H9 (cell line): ENCODE data around the gene PCDH9. TPM values are rescaled to one million over a fixed set of nuclear protein-coding genes. Genes with fewer than 3 reads are reported as not detected.

Experiments used
- DNase-seq: peaks from one replicate; pipeline ENCODE4 v3.0.0-alpha.2; 2017
- H2AFZ ChIP-seq: one replicate; pipeline ENCODE4 v1.6.1; 2013; ENCODE audit warnings: mild to moderate bottlenecking, low read length, control low read depth, moderate library complexity
- H2AK5ac ChIP-seq: 2 replicates; pipeline ENCODE4 v1.6.1; 2013; ENCODE audit warnings: low read length, control low read depth, mixed read lengths; ENCODE audit not compliant: insufficient read length
- H2BK120ac ChIP-seq: one replicate; pipeline ENCODE4 v1.6.1; 2013; ENCODE audit warnings: low read depth, mild to moderate bottlenecking, low read length, control low read depth, inconsistent platforms; ENCODE audit not compliant: poor library complexity, severe bottlenecking
- H2BK12ac ChIP-seq: 2 replicates; pipeline ENCODE4 v1.6.1; 2013; ENCODE audit warnings: low read length, control low read depth, mixed read lengths, low read depth; ENCODE audit not compliant: insufficient read length
- H2BK15ac ChIP-seq: 2 replicates; pipeline ENCODE4 v1.6.1; 2013; ENCODE audit warnings: low read depth, low read length, control low read depth
- H2BK20ac ChIP-seq: one replicate; pipeline ENCODE4 v1.6.1; 2013; ENCODE audit warnings: low read depth, mild to moderate bottlenecking, low read length, control low read depth, inconsistent platforms; ENCODE audit not compliant: poor library complexity, severe bottlenecking
- H2BK5ac ChIP-seq: 2 replicates; pipeline ENCODE4 v1.6.1; 2013; ENCODE audit warnings: low read length, control low read depth, mixed read lengths; ENCODE audit not compliant: insufficient read length
- H3K14ac ChIP-seq: 2 replicates; pipeline ENCODE4 v1.6.1; 2013; ENCODE audit warnings: low read length, control low read depth; ENCODE audit not compliant: insufficient read depth
- H3K18ac ChIP-seq: 2 replicates; pipeline ENCODE4 v1.6.1; 2013; ENCODE audit warnings: low read depth, mild to moderate bottlenecking, mixed read lengths, low read length, control low read depth; ENCODE audit not compliant: insufficient read length
- H3K23ac ChIP-seq: 2 replicates; pipeline ENCODE4 v1.6.1; 2013; ENCODE audit warnings: low read length, control low read depth, mixed read lengths, low read depth; ENCODE audit not compliant: insufficient read length
- H3K23me2 ChIP-seq: 2 replicates; pipeline ENCODE4 v1.6.1; 2013; ENCODE audit warnings: low read depth, mild to moderate bottlenecking, mixed read lengths, low read length, control low read depth; ENCODE audit not compliant: insufficient read length, poor library complexity, severe bottlenecking
- H3K27ac ChIP-seq: 2 replicates; pipeline ENCODE4 v1.5.1; 2013; ENCODE audit warnings: low read length, control low read depth, mixed read lengths, low read depth; ENCODE audit not compliant: insufficient read length
- H3K27me3 ChIP-seq: 2 replicates; pipeline ENCODE4 v1.6.1; 2013; ENCODE audit warnings: low read length, control low read depth, inconsistent platforms; ENCODE audit not compliant: insufficient read depth
- H3K4ac ChIP-seq: 2 replicates; pipeline ENCODE4 v1.6.1; 2013; ENCODE audit warnings: low read depth, mild to moderate bottlenecking, control low read depth, inconsistent platforms, low read length, moderate library complexity
- H3K4me1 ChIP-seq: 2 replicates; pipeline ENCODE4 v1.6.1; 2013; ENCODE audit warnings: low read length, control low read depth, inconsistent platforms; ENCODE audit not compliant: insufficient read depth
- H3K4me2 ChIP-seq: 2 replicates; pipeline ENCODE4 v1.6.1; 2013; ENCODE audit warnings: low read length, control low read depth, mixed read lengths; ENCODE audit not compliant: insufficient read length, insufficient read depth
- H3K56ac ChIP-seq: 2 replicates; pipeline ENCODE4 v1.6.1; 2013; ENCODE audit warnings: low read depth, mild to moderate bottlenecking, mixed read lengths, low read length, control low read depth; ENCODE audit not compliant: insufficient read length
- H3K79me1 ChIP-seq: 2 replicates; pipeline ENCODE4 v1.6.1; 2013; ENCODE audit warnings: low read depth, mild to moderate bottlenecking, moderate library complexity, low read length, control low read depth, inconsistent platforms; ENCODE audit not compliant: insufficient read depth, poor library complexity, severe bottlenecking
- H3K79me2 ChIP-seq: 2 replicates; pipeline ENCODE4 v1.6.1; 2013; ENCODE audit warnings: low read length, control low read depth, inconsistent platforms; ENCODE audit not compliant: insufficient read depth
- H3K9ac ChIP-seq: 2 replicates; pipeline ENCODE4 v1.6.1; 2013; ENCODE audit warnings: low read length, control low read depth, mixed read lengths; ENCODE audit not compliant: insufficient read length; ENCODE audit errors: extremely low read depth
- H3K9me3 ChIP-seq: one replicate; pipeline ENCODE4 v1.6.1; 2013; ENCODE audit warnings: low read depth, low read length, inconsistent platforms; ENCODE audit not compliant: control insufficient read depth
- H3T11ph ChIP-seq: one replicate; pipeline ENCODE4 v1.6.1; 2013; ENCODE audit warnings: mild to moderate bottlenecking, low read length, control low read depth, inconsistent platforms
- H4K20me1 ChIP-seq: one replicate; pipeline ENCODE4 v1.6.1; 2013; ENCODE audit not compliant: control insufficient read depth, insufficient read length, insufficient read depth
- H4K5ac ChIP-seq: 2 replicates; pipeline ENCODE4 v1.6.1; 2013; ENCODE audit warnings: low read depth, mild to moderate bottlenecking, mixed read lengths, low read length, control low read depth; ENCODE audit not compliant: insufficient read length
- H4K8ac ChIP-seq: replicated peaks from 2 replicates; pipeline ENCODE4 v1.6.1; 2013; ENCODE audit warnings: low read length, control low read depth, mixed read lengths, low read depth; ENCODE audit not compliant: insufficient read length
- H4K91ac ChIP-seq: 2 replicates; pipeline ENCODE4 v1.6.1; 2013; ENCODE audit warnings: low read depth, mild to moderate bottlenecking, moderate library complexity, mixed read lengths, low read length, control low read depth; ENCODE audit not compliant: insufficient read length
- H3K27ac Mint-ChIP-seq, 3 experiments: 2 replicates in 2 of 3; 3 replicates in 1 of 3; pipeline ENCODE4 v1.8.0; 2020 to 2021; ENCODE audit warnings: mixed read lengths in 3 of 3, mild to moderate bottlenecking in 1 of 3, moderate library complexity in 1 of 3
- H3K27me3 Mint-ChIP-seq: 2 replicates; pipeline ENCODE4 v1.8.0; 2021; ENCODE audit warnings: low read depth, mild to moderate bottlenecking, moderate library complexity, mixed read lengths
- H3K36me3 Mint-ChIP-seq, 3 experiments: 2 replicates in 2 of 3; 3 replicates in 1 of 3; pipeline ENCODE4 v1.8.0; 2020 to 2021; ENCODE audit warnings: low read depth in 3 of 3, mixed read lengths in 3 of 3; ENCODE audit not compliant: insufficient read depth in 1 of 3
- H3K4me1 Mint-ChIP-seq, 2 experiments: 2 replicates each; pipeline ENCODE4 v1.8.0; 2020; ENCODE audit warnings: mixed read lengths in 2 of 2
- H3K4me3 Mint-ChIP-seq, 2 experiments: 2 replicates in 1 of 2; 3 replicates in 1 of 2; pipeline ENCODE4 v1.8.0; 2020 to 2021; ENCODE audit warnings: mild to moderate bottlenecking in 2 of 2, mixed read lengths in 2 of 2, moderate library complexity in 1 of 2
- H3K9me3 Mint-ChIP-seq, 2 experiments: 2 replicates in 1 of 2; 3 replicates in 1 of 2; pipeline ENCODE4 v1.8.0; 2020; ENCODE audit warnings: mild to moderate bottlenecking in 2 of 2, mixed read lengths in 2 of 2, moderate library complexity in 1 of 2
- CTCF ChIP-seq: fragments of 200-600 bp; sonication (generic); conservative IDR thresholded peaks from 3 replicates; pipeline ENCODE4 v1.8.0; 2021; ENCODE audit warnings: antibody characterized with exemption, mild to moderate bottlenecking
- WGBS: extraction: QIAGEN DNeasy Blood & Tissue Kit; methylation state at CpG from one replicate; pipeline ENCODE4 v1.1.7; 2013; ENCODE audit warnings: missing lambda C conversion rate, low lambda C conversion rate, mixed read lengths; ENCODE audit not compliant: insufficient read length; ENCODE audit errors: extremely low coverage; 5-methylcytosine and 5-hydroxymethylcytosine counted together
- total RNA-seq: library from RNA; stranded (reverse); gene quantifications from 2 replicates; pipeline ENCODE4 v1.2.1, GENCODE V29; 2021

PCDH9 gene
- total RNA-seq, 1 experiment from 2014 or later, result 0.11 TPM

GRCh38 chr13:66969291-66969690, 260.8 kb downstream of the PCDH9 start:
- no peaks in the 10 kb centered on the region for H3K36me3 Mint-ChIP-seq
- H3K4me3 Mint-ChIP-seq, result no peak overlapping the region
- H2BK120ac ChIP-seq, result no peak overlapping the region
- H3K27me3 ChIP-seq, result no peaks in the 10 kb centered on the region
- H4K20me1 ChIP-seq, result no peaks in the 10 kb centered on the region
- H3K27ac ChIP-seq, result no peak overlapping the region
- no peak overlapping the region for H3T11ph ChIP-seq
- no CpG with 5 or more reads among the region's 1 CpG for WGBS
- H2BK20ac ChIP-seq, result no peak overlapping the region
- no peaks in the 10 kb centered on the region for H3K79me2 ChIP-seq
- no peaks in the 10 kb centered on the region for H3K9me3 ChIP-seq
- no peak overlapping the region for H2BK12ac ChIP-seq
- H3K23me2 ChIP-seq, result no peaks in the 10 kb centered on the region
- no peak overlapping the region for H3K14ac ChIP-seq
- no peak overlapping the region for H3K56ac ChIP-seq
- no peak overlapping the region for H3K9ac ChIP-seq
- H3K9me3 Mint-ChIP-seq, result no peaks in the 10 kb centered on the region
- H3K4ac ChIP-seq, result no peak overlapping the region
- H2BK15ac ChIP-seq, result no peak overlapping the region
- peaks cover 2% of the 10 kb centered on the region; the same call in 1 of the 2 replicates for H3K4me1 ChIP-seq
- H3K4me2 ChIP-seq, result no peak overlapping the region
- no peak overlapping the region for H2AK5ac ChIP-seq
- H4K8ac ChIP-seq, result no peak overlapping the region
- no peak overlapping the region for H3K23ac ChIP-seq
- no peak for TF ChIP-seq CTCF
- no peak overlapping the region for H2BK5ac ChIP-seq
- H3K27me3 Mint-ChIP-seq, result no peaks in the 10 kb centered on the region
- DNase-seq, result no peak
- no peak overlapping the region for H4K5ac ChIP-seq
- H3K4me1 Mint-ChIP-seq, result peaks cover 7 to 12% of the 10 kb centered on the region in 2 experiments
- H3K79me1 ChIP-seq, result no peaks in the 10 kb centered on the region
- no peak overlapping the region for H2AFZ ChIP-seq
- H3K27ac Mint-ChIP-seq, result no peak overlapping the region
- no peak overlapping the region for H3K18ac ChIP-seq
- H4K91ac ChIP-seq, result no peak overlapping the region
